Loucy (cell line): ENCODE measurements around the gene DNAJC16.
A peak's percentile ranks its signal among the peaks of the same experiment; 100 is the strongest.

ENCODE experiments used
- H2AFZ ChIP-seq: fragments of 200-600 bp; sonication (generic); 2 replicates; pipeline ENCODE4 v1.6.0; 2016; ENCODE audit warnings: antibody characterized with exemption, mild to moderate bottlenecking, low read length, moderate library complexity
- H3F3A ChIP-seq: fragments of 200-600 bp; 2 replicates; pipeline ENCODE4 v1.6.0; 2016; ENCODE audit warnings: antibody characterized with exemption, low read depth, mild to moderate bottlenecking
- H3K27me3 ChIP-seq: fragments of 200-600 bp; sonication (generic); 2 replicates; pipeline ENCODE4 v1.6.1; 2014; ENCODE audit warnings: low read length, mild to moderate bottlenecking; ENCODE audit not compliant: insufficient read depth, poor library complexity, severe bottlenecking
- H3K36me3 ChIP-seq: fragments of 200-600 bp; sonication (generic); 2 replicates; pipeline ENCODE4 v1.6.1; 2016; ENCODE audit warnings: low read length; ENCODE audit not compliant: insufficient read depth
- H3K4me1 ChIP-seq: fragments of 200-600 bp; sonication (generic); 2 replicates; pipeline ENCODE4 v1.5.1; 2014; ENCODE audit warnings: low read length, mild to moderate bottlenecking; ENCODE audit not compliant: insufficient read depth, poor library complexity, severe bottlenecking
- H3K4me2 ChIP-seq: fragments of 200-600 bp; sonication (generic); 2 replicates; pipeline ENCODE4 v1.6.0; 2014; ENCODE audit warnings: antibody characterized with exemption, low read length, low read depth, mild to moderate bottlenecking; ENCODE audit not compliant: poor library complexity, severe bottlenecking
- H3K4me3 ChIP-seq: fragments of 200-600 bp; sonication (generic); 2 replicates; pipeline ENCODE4 v1.5.1; 2014; ENCODE audit warnings: low read length, mild to moderate bottlenecking, mixed read lengths; ENCODE audit not compliant: poor library complexity, severe bottlenecking
- H3K79me2 ChIP-seq: fragments of 200-600 bp; sonication (generic); 2 replicates; pipeline ENCODE4 v1.6.1; 2014; ENCODE audit warnings: low read length; ENCODE audit not compliant: insufficient read depth
- H3K9ac ChIP-seq: fragments of 200-600 bp; sonication (generic); 2 replicates; pipeline ENCODE4 v1.6.0; 2014; ENCODE audit warnings: mild to moderate bottlenecking, low read depth, low read length, moderate library complexity; ENCODE audit not compliant: poor library complexity, severe bottlenecking
- H3K9me2 ChIP-seq: fragments of 200-600 bp; sonication (generic); replicated peaks from 2 replicates; pipeline ENCODE4 v1.6.1; 2016; ENCODE audit warnings: low read depth, low read length, mixed read lengths
- H3K9me3 ChIP-seq: fragments of 200-600 bp; sonication (generic); 2 replicates; pipeline ENCODE4 v1.6.1; 2014; ENCODE audit warnings: mild to moderate bottlenecking, antibody characterized with exemption, low read length, low read depth; ENCODE audit not compliant: insufficient read depth
- H4K20me1 ChIP-seq: fragments of 200-600 bp; sonication (generic); 2 replicates; pipeline ENCODE4 v1.6.0; 2014; ENCODE audit warnings: antibody characterized with exemption, low read length, mild to moderate bottlenecking; ENCODE audit not compliant: insufficient read depth, poor library complexity, severe bottlenecking
- CTCF ChIP-seq: fragments of 200-600 bp; sonication (generic); conservative IDR thresholded peaks from 2 replicates; pipeline ENCODE4 v1.5.1; 2014; ENCODE audit warnings: mild to moderate bottlenecking, antibody characterized with exemption, low read length
- EZH2phosphoT487 ChIP-seq: fragments of 200-600 bp; IDR thresholded peaks from 2 replicates; pipeline ENCODE4 v1.6.1; 2018; ENCODE audit warnings: antibody characterized with exemption, mild to moderate bottlenecking, moderate library complexity, borderline replicate concordance

DNAJC16 gene

DNA sequence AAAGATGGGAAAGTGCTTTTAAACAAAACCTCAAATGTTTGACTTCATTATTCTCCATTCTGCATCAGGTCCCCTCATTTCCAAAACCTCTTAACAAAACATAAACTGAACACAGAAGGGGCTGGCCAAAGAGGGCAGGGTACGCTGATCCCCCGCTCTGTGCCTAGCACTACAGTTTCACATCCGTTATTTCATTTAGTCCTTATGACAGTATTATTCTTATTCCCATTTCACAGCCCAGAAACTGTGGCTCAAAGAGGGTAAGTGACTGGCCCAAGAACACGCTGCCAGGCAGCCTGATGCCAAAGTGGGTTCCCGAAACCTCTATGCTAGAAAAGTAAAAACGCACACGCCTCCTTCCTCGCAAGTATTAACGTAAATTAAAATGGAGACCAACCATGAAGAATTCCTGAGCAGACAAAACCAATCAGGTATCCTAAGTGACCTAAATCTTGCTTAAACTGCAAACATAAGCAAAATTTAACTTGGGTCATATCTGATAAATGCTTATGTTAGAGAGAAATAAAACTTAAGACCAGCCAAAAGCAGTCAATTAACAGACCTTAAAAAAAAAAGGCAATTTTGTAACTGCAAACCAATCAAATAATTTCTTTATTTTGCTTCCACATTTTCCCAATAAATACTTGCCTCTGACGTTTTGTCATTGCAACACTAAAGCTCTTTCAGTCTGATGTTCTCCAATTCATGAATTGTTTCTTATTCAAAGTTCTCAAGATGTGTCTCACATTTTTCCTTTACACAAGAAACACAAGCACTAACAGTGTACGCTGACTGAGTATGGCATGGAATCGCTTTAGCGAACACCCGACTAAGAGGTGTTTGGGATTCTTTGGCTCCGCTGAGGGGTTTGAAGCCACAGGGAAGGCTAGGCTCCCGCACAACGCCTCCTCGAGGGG lies 3.3 kb upstream of the DNAJC16 start:
- peaks cover 31% of the 10 kb centered on the region for H3K79me2 ChIP-seq
- peak overlapping the region; percentile 97 for H3K4me2 ChIP-seq
- H3K36me3 ChIP-seq: no peaks in the 10 kb centered on the region
- H3K27me3 ChIP-seq: no peaks in the 10 kb centered on the region
- peaks cover 37% of the 10 kb centered on the region for H3K4me1 ChIP-seq
- TF ChIP-seq EZH2phosphoT487 (no peak), CTCF (no peak)
- H3K9me2 ChIP-seq: no peaks in the 10 kb centered on the region
- H4K20me1 ChIP-seq: peaks cover 4% of the 10 kb centered on the region
- peak overlapping the region; percentile 87 for H3K9ac ChIP-seq
- H3F3A ChIP-seq: peaks cover 7% of the 10 kb centered on the region; the same call in 1 of the 2 replicates
- peak overlapping the region; percentile 87 for H2AFZ ChIP-seq
- no peaks in the 10 kb centered on the region for H3K9me3 ChIP-seq
- peak overlapping the region; percentile 96 for H3K4me3 ChIP-seq

GRCh38 chr1:15524021-15524282 lies 2.7 kb upstream of the DNAJC16 start, which contains the start of gene CASP9:
Gene CASP9, minus strand, starts transcription at chr1:15524215. Its CDS starts 15 bp downstream, at chr1:15524200.
- Histone ChIP-seq H2AFZ (peak within 1 kb of the TSS; percentile 98), H3K9me2 (no peaks in the 10 kb centered on the region), H4K20me1 (peaks cover 4% of the 10 kb centered on the region), H3K36me3 (no peaks in the 10 kb centered on the region), H3K9me3 (no peaks in the 10 kb centered on the region), H3K27me3 (no peaks in the 10 kb centered on the region), H3K79me2 (peaks cover 31% of the 10 kb centered on the region), H3F3A (peaks cover 7% of the 10 kb centered on the region; the same call in 1 of the 2 replicates), H3K4me2 (peak within 1 kb of the TSS; percentile 97), H3K9ac (peak within 1 kb of the TSS; percentile 87), H3K4me1 (peaks cover 37% of the 10 kb centered on the region), H3K4me3 (peak within 1 kb of the TSS; percentile 96)
- no peak for TF ChIP-seq CTCF
- TF ChIP-seq EZH2phosphoT487: no peak

DNA sequence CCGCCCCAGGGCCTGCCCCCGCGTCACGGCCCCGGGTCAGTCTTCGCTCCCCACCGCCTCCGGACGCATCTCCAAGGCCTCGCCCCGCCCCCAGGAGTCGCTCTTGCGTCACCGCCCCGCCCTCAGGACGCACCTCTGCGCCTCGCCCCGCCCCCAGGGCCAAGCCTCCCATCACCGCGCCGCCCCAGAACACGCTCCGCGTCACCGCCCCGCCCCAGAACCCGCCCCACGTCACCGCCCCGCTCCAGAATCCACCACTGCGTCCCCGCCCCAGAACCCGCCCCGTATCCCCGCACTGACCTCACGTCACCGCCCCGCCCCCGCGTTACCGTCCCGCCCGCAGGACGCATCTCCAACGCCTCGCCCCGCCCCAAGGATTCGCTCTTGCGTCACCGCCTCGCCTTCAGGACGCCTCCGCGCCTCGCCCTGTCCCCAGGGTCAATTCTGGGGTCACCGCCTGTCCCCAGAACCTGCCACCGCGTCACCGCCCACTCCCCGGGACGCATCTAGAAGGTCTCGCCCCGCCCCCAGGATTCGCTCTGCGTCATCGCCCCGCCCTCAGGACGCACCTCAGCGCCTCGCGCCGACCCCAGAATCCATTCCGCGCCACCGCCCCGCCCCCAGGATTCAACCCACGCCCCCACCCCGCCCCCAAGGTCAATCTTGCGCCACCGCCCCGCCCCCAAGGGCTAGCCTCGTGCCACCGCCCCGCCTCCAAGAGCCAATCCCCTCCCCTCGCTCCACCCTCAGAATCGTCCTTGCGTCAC lies 2.2 kb upstream of the DNAJC16 start:
- H2AFZ ChIP-seq: peak overlapping the region; percentile 98
- peaks cover 7% of the 10 kb centered on the region; the same call in 1 of the 2 replicates for H3F3A ChIP-seq
- H3K9me3 ChIP-seq: no peaks in the 10 kb centered on the region
- H3K4me3 ChIP-seq: peak overlapping the region; percentile 96
- no peaks in the 10 kb centered on the region for H3K27me3 ChIP-seq
- H3K36me3 ChIP-seq: no peaks in the 10 kb centered on the region
- H3K9ac ChIP-seq: peak overlapping the region; percentile 87
- TF ChIP-seq EZH2phosphoT487 (no peak), CTCF (no peak)
- peaks cover 4% of the 10 kb centered on the region for H4K20me1 ChIP-seq
- H3K9me2 ChIP-seq: no peaks in the 10 kb centered on the region
- H3K79me2 ChIP-seq: peaks cover 31% of the 10 kb centered on the region
- H3K4me2 ChIP-seq: no peak overlapping the region
- H3K4me1 ChIP-seq: peaks cover 37% of the 10 kb centered on the region
